Trophoblast cell (in vitro differentiated cells and primary cell): ENCODE measurements around the gene FAM111A.

Experiments used
- DNase-seq, 2 donors: peaks; one replicate each; pipeline ENCODE4 v3.0.0-alpha.2; 2016
- H2AFZ ChIP-seq: 2 replicates; pipeline ENCODE4 v1.6.1; 2013; ENCODE audit warnings: low read length, moderate library complexity, mild to moderate bottlenecking; ENCODE audit not compliant: insufficient read depth, poor library complexity
- H2AK5ac ChIP-seq: 2 replicates; pipeline ENCODE4 v1.6.1; 2013; ENCODE audit warnings: mild to moderate bottlenecking, low read length
- H2BK120ac ChIP-seq: 2 replicates; pipeline ENCODE4 v1.6.1; 2013; ENCODE audit warnings: low read length, mild to moderate bottlenecking, moderate library complexity; ENCODE audit not compliant: insufficient read depth, poor library complexity
- H2BK12ac ChIP-seq: 2 replicates; pipeline ENCODE4 v1.6.1; 2013; ENCODE audit warnings: mild to moderate bottlenecking, low read length, moderate library complexity
- H2BK5ac ChIP-seq: 2 replicates; pipeline ENCODE4 v1.6.1; 2013; ENCODE audit warnings: low read length, low read depth, moderate library complexity, mild to moderate bottlenecking; ENCODE audit not compliant: poor library complexity
- H3K14ac ChIP-seq: 2 replicates; pipeline ENCODE4 v1.6.1; 2013; ENCODE audit warnings: mild to moderate bottlenecking, low read length
- H3K18ac ChIP-seq: 2 replicates; pipeline ENCODE4 v1.6.1; 2013; ENCODE audit warnings: mild to moderate bottlenecking, low read length
- H3K23ac ChIP-seq: 2 replicates; pipeline ENCODE4 v1.6.1; 2013; ENCODE audit warnings: low read length
- H3K27ac ChIP-seq: 2 replicates; pipeline ENCODE4 v1.5.1; 2013; ENCODE audit warnings: low read depth, mild to moderate bottlenecking, inconsistent platforms, low read length, moderate library complexity
- H3K27me3 ChIP-seq: 2 replicates; pipeline ENCODE4 v1.6.1; 2013; ENCODE audit warnings: inconsistent platforms, mild to moderate bottlenecking, low read length, moderate library complexity; ENCODE audit not compliant: insufficient read depth
- H3K36me3 ChIP-seq, 2 experiments: 1 replicate in 1 of 2; 2 replicates in 1 of 2; pipeline ENCODE4 v1.6.1; 2013; ENCODE audit warnings: low read length in 2 of 2, mild to moderate bottlenecking in 2 of 2, moderate library complexity in 1 of 2; ENCODE audit not compliant: insufficient read depth in 2 of 2, control insufficient read depth in 1 of 2
- H3K4ac ChIP-seq: 2 replicates; pipeline ENCODE4 v1.6.1; 2013; ENCODE audit warnings: low read depth, mild to moderate bottlenecking, low read length, moderate library complexity
- H3K4me1 ChIP-seq, 2 experiments: 1 replicate in 1 of 2; 2 replicates in 1 of 2; pipeline ENCODE4 v1.6.1; 2013; ENCODE audit warnings: low read length in 2 of 2, mild to moderate bottlenecking in 2 of 2, moderate library complexity in 1 of 2; ENCODE audit not compliant: insufficient read depth in 2 of 2, control insufficient read depth in 1 of 2
- H3K4me2 ChIP-seq: 2 replicates; pipeline ENCODE4 v1.6.1; 2013; ENCODE audit warnings: inconsistent platforms, mild to moderate bottlenecking, low read length, moderate library complexity
- H3K4me3 ChIP-seq: 2 replicates; pipeline ENCODE4 v1.5.1; 2013; ENCODE audit warnings: mild to moderate bottlenecking, low read depth, low read length, inconsistent platforms
- H3K79me1 ChIP-seq: one replicate; pipeline ENCODE4 v1.6.1; 2013; ENCODE audit warnings: low read length
- H3K79me2 ChIP-seq: 2 replicates; pipeline ENCODE4 v1.6.1; 2013; ENCODE audit warnings: low read length, mild to moderate bottlenecking; ENCODE audit not compliant: control insufficient read depth, insufficient read depth, poor library complexity
- H3K9ac ChIP-seq: 2 replicates; pipeline ENCODE4 v1.6.1; 2013; ENCODE audit warnings: mild to moderate bottlenecking, low read length
- H3K9me3 ChIP-seq: 2 replicates; pipeline ENCODE4 v1.6.1; 2013; ENCODE audit warnings: low read depth, mild to moderate bottlenecking, control low read depth, inconsistent platforms, low read length; ENCODE audit not compliant: insufficient read depth
- H4K12ac ChIP-seq: 2 replicates; pipeline ENCODE4 v1.6.1; 2013; ENCODE audit warnings: low read depth, mild to moderate bottlenecking, low read length, moderate library complexity
- H4K8ac ChIP-seq: 2 replicates; pipeline ENCODE4 v1.6.1; 2013; ENCODE audit warnings: low read depth, mild to moderate bottlenecking, low read length, moderate library complexity
- H4K91ac ChIP-seq: one replicate; pipeline ENCODE4 v1.6.1; 2013; ENCODE audit warnings: low read depth, mild to moderate bottlenecking, low read length, moderate library complexity
- WGBS: extraction: QIAGEN DNeasy Blood & Tissue Kit; methylation state at CpG from one replicate; pipeline ENCODE4 v1.1.7; 2013; ENCODE audit warnings: missing lambda C conversion rate; ENCODE audit not compliant: insufficient read length, insufficient coverage; ENCODE audit errors: extremely low coverage; 5-methylcytosine and 5-hydroxymethylcytosine counted together

The FAM111A gene

DNA sequence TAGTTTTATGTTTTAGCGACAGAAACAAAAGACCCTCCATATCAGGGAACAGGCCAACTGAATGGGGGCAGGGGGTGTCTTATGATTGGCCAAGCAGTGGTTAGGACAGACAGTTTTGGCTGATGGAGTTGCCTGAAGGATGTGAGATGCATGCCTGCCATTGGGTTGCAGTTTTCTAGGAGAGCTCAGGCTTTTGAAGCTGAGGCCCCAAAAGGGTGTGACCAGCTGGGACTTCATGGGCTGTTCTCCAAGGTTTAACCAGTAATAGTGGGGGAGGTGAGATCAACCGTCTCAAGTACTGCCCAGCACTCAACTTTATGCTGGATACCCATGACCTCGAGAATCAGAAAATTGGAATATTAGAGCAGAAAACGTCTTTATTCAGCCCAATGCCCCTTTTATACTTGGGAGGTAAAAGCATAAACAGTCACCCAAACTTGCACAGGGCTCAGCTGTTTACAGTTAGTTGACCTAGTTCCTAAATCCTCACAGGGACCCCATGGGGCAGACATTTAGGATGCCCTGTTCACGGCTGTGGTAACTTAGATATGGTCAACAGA is 42.8 kb downstream of the FAM111A start:
- H3K27me3 ChIP-seq, result no peaks in the 10 kb centered on the region
- H3K36me3 ChIP-seq, result peaks cover 24 to 28% of the 10 kb centered on the region in 2 experiments
- H3K4me1 ChIP-seq, result peaks cover 24 to 33% of the 10 kb centered on the region in 2 experiments
- no peak overlapping the region for H2BK120ac ChIP-seq
- H2BK12ac ChIP-seq, result no peak overlapping the region
- no peak overlapping the region for H3K23ac ChIP-seq
- no peak overlapping the region for H3K14ac ChIP-seq
- no peak overlapping the region for H3K4ac ChIP-seq
- H4K8ac ChIP-seq, result no peak overlapping the region
- no peak overlapping the region for H4K91ac ChIP-seq
- H2AFZ ChIP-seq, result no peak overlapping the region
- H3K79me2 ChIP-seq, result peaks cover 2% of the 10 kb centered on the region
- H2AK5ac ChIP-seq, result no peak overlapping the region
- H3K9ac ChIP-seq, result no peak overlapping the region
- no peak overlapping the region for H2BK5ac ChIP-seq
- no peak overlapping the region for H3K4me3 ChIP-seq
- H3K18ac ChIP-seq, result no peak overlapping the region
- no peak for DNase-seq
- no peak overlapping the region for H3K4me2 ChIP-seq
- WGBS, result no CpG with 5 or more reads among the region's 5 CpGs
- H3K9me3 ChIP-seq, result no peaks in the 10 kb centered on the region
- peaks cover 13% of the 10 kb centered on the region for H3K79me1 ChIP-seq
- H3K27ac ChIP-seq, result no peak overlapping the region
- no peak overlapping the region for H4K12ac ChIP-seq

DNA sequence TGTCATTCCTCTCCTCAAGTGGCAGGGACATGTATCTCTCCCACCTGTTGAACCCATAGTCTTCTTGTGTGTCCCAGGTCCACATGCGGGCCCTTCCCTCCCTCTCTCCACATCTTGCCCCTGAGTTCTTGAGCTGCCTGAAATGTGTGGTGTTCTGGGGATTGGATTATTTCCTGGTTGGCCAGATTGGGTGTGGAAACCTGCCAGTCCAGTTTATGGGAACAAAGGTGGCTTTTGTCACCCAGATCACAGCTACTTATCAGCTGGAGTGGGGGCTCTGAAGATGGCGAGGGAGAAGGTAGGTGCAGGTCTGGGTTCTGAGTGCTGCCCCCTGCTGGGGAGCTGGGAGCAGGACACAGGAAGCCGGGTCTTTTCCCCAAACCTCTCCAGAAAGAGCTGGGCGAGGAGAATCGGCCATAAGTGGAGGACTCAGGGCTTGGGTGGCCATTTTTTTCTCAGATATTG is 43.5 kb downstream of the FAM111A start:
- H3K4me3 ChIP-seq, result no peak overlapping the region
- peak overlapping the region; percentile 0 for H4K91ac ChIP-seq
- H4K8ac ChIP-seq, result peak overlapping the region; percentile 2
- peaks cover 25 to 37% of the 10 kb centered on the region in 2 experiments for H3K4me1 ChIP-seq
- no peak overlapping the region for H3K4me2 ChIP-seq
- no peak overlapping the region for H3K18ac ChIP-seq
- H2BK12ac ChIP-seq, result no peak overlapping the region
- H4K12ac ChIP-seq, result no peak overlapping the region
- no CpG with 5 or more reads among the region's 5 CpGs for WGBS
- no peak overlapping the region for H2AFZ ChIP-seq
- peak; percentile 97 for DNase-seq
- peaks cover 24 to 32% of the 10 kb centered on the region in 2 experiments for H3K36me3 ChIP-seq
- H3K9me3 ChIP-seq, result no peaks in the 10 kb centered on the region
- H3K14ac ChIP-seq, result no peak overlapping the region
- H3K27me3 ChIP-seq, result no peaks in the 10 kb centered on the region
- H2AK5ac ChIP-seq, result peak overlapping the region; percentile 23
- H2BK5ac ChIP-seq, result no peak overlapping the region
- H3K27ac ChIP-seq, result no peak overlapping the region
- H3K79me1 ChIP-seq, result peaks cover 14% of the 10 kb centered on the region
- H3K23ac ChIP-seq, result no peak overlapping the region
- peaks cover 2% of the 10 kb centered on the region for H3K79me2 ChIP-seq
- H2BK120ac ChIP-seq, result no peak overlapping the region
- no peak overlapping the region for H3K4ac ChIP-seq
- no peak overlapping the region for H3K9ac ChIP-seq

DNA sequence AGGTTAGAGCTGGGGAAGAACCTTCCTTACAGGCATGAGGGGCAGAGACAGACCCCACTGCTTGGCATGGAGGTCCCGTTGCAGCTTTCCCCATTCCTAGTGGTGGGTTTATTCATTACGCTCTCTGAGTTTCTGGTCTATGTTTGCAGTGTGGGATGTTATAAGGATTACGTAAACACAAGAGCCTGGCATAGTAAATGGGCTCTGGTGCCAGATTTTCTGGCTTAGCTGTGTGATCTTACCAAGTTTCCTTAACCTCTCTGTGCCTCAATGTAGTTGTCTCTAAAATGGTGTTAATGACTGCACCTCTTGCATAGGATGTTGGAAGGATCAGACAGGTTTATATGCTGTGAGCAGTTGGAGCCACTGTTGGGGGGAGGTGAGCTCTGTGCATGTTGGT is 44.4 kb downstream of the FAM111A start:
- no peak overlapping the region for H3K4me3 ChIP-seq
- peak overlapping the region; percentile 58 for H2AK5ac ChIP-seq
- peak overlapping the region; percentile 2 for H3K4ac ChIP-seq
- H3K36me3 ChIP-seq, result peaks cover 20 to 30% of the 10 kb centered on the region in 2 experiments
- peaks cover 30 to 40% of the 10 kb centered on the region in 2 experiments for H3K4me1 ChIP-seq
- no peak overlapping the region for H4K91ac ChIP-seq
- peak overlapping the region; percentile 39 for H4K8ac ChIP-seq
- no peak overlapping the region for H3K4me2 ChIP-seq
- H3K9ac ChIP-seq, result no peak overlapping the region
- no peaks in the 10 kb centered on the region for H3K27me3 ChIP-seq
- no peak overlapping the region for H3K18ac ChIP-seq
- H3K9me3 ChIP-seq, result no peaks in the 10 kb centered on the region
- H3K27ac ChIP-seq, result no peak overlapping the region
- no peak overlapping the region for H4K12ac ChIP-seq
- H2BK120ac ChIP-seq, result no peak overlapping the region
- no peak overlapping the region for H3K23ac ChIP-seq
- no peak for DNase-seq
- no peak overlapping the region for H2AFZ ChIP-seq
- H3K79me1 ChIP-seq, result peaks cover 16% of the 10 kb centered on the region
- peaks cover 2% of the 10 kb centered on the region for H3K79me2 ChIP-seq
- no CpG with 5 or more reads among the region's 3 CpGs for WGBS
- H2BK5ac ChIP-seq, result no peak overlapping the region
- H2BK12ac ChIP-seq, result no peak overlapping the region
- H3K14ac ChIP-seq, result no peak overlapping the region

DNA sequence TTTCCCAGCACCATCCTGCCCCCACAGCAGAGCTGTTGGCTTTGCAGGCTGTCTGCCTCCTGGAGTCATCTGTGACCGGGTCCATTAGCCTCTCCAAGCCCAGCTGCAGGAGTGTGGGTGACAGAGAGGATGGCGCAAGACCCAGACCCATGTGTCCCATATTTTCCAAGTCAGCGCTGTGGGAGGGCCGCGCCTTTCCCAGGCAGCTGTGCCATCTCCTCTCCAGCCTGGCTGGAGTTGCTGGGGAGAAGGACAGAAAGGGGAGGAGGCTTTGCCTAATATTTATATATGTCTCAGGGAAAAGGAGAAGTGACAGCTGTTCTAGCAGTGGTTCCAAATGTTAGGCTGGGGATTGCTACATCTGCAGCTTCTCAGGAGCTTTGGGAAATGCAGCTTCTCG is 44.9 kb downstream of the FAM111A start:
- H2AK5ac ChIP-seq, result no peak overlapping the region
- no peak overlapping the region for H3K23ac ChIP-seq
- no peak overlapping the region for H2AFZ ChIP-seq
- peak overlapping the region; percentile 80 for H4K91ac ChIP-seq
- H3K4me3 ChIP-seq, result no peak overlapping the region
- H3K9me3 ChIP-seq, result no peaks in the 10 kb centered on the region
- H4K8ac ChIP-seq, result no peak overlapping the region
- peaks cover 35 to 45% of the 10 kb centered on the region in 2 experiments for H3K4me1 ChIP-seq
- no peak overlapping the region for H2BK5ac ChIP-seq
- peak overlapping the region; percentile 57 for H3K18ac ChIP-seq
- peak overlapping the region; percentile 52 for H3K4ac ChIP-seq
- no peak overlapping the region for H3K4me2 ChIP-seq
- H2BK120ac ChIP-seq, result no peak overlapping the region
- H3K79me1 ChIP-seq, result peaks cover 20% of the 10 kb centered on the region
- no peak overlapping the region for H3K9ac ChIP-seq
- no CpG with 5 or more reads among the region's 6 CpGs for WGBS
- H2BK12ac ChIP-seq, result peak overlapping the region; percentile 74
- H3K79me2 ChIP-seq, result peaks cover 2% of the 10 kb centered on the region
- peaks cover 16 to 29% of the 10 kb centered on the region in 2 experiments for H3K36me3 ChIP-seq
- no peak overlapping the region for H3K14ac ChIP-seq
- H4K12ac ChIP-seq, result no peak overlapping the region
- no peak overlapping the region for H3K27ac ChIP-seq
- peak; percentile 60 for DNase-seq
- no peaks in the 10 kb centered on the region for H3K27me3 ChIP-seq
